Stimulated activated CD8-positive, alpha-beta memory T cell treated with anti-CD3 and anti-CD28 coated beads, Interleukin-4, amount 100 ng/mL, for 24 hours (primary cell): ENCODE data around the gene SPAG7.

ENCODE experiments used
- DNase-seq: peaks from one replicate; pipeline ENCODE4 v3.0.0-alpha.2; 2020; ENCODE audit warnings: low read depth

SPAG7 gene, protein sequence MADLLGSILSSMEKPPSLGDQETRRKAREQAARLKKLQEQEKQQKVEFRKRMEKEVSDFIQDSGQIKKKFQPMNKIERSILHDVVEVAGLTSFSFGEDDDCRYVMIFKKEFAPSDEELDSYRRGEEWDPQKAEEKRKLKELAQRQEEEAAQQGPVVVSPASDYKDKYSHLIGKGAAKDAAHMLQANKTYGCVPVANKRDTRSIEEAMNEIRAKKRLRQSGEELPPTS

DNA sequence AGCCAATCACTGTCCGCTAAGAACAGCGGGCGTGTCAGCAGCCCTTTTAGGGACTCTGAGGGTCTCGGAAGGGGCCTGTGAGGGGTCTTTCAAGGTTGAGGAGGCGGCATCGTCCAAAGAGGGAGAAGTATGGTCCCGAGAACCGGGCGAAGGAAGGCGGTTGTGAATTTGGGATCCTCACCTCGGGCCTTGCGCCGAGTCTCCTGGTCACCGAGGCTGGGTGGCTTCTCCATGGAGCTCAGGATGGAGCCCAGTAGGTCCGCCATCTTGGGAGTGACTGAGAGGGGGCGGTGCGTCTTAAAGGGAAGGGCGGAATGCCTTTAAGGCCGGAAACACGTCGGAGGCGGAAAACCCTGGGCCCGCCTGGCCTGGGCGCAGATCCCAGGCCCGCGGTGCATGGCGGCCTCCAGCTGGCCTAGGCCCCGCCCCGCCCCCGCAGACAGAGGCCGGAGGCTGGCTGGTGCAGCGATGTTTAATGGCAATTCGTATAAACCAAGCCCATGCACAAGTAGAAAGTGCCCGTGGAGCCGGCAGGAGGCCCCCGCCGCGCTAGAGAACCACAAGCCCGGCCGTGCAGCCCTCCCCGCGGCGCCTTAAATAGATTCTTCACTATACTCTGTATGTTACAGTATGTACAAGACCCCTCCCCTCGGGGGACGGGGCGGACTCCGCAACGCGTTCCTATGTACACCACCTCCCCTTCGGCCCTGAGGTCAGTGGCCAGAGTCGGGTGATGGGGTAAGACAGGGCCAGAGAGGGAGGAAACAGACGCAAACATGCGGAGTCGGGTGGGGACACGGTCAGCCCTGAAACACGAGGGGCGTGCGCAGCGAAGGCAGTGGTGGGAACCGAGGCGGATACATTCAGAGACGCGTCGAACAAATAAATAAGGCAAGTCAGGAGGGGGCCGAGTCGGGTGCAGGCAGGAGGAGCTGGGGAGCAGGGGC is at the start of gene SPAG7:
TSS of gene SPAG7 (minus strand) at position 279 of the 947 bp plus-strand sequence. CDS start at position 266, 13 bp downstream.
- peak; percentile 87 for DNase-seq

DNA sequence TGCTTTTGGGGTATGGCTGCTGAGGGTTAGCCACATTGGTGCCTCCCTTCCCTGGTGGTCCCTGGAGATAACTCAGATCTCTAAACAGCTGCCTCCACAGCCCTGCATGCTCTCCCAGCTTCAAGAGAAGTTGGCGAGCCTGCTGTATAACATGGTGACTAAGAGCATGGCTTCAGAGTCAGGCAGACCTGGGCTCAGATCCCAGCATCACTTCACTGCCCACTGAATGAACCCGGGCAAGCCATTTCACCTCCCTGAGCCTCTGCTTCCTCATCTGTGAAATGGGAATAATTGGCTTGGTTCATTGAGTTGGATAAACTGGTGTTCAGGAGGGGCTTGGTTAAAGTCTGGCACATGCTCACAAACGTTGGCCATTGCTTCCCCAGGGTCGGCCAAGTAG is 46.7 kb upstream of the SPAG7 start:
- no peak for DNase-seq

DNA sequence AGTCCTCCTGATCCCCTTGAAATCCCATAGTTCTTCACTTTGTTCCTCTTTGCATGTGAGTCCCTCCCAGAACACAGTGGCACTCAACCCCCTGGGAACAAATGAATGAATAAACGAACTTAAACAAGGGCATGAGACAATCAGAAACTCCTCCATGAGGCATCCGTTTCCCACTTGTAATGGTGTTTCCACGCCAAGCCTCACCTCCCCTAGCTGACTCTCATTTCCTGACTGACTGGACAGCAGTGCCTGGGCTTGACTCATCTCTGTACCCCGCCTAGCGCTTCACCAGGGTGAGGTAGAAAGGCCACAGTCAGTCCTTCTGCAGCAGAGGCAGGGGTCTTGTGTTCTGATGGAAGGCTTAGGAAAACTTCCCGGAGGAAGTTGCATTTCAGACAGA is 44.3 kb upstream of the SPAG7 start:
- no peak for DNase-seq

DNA sequence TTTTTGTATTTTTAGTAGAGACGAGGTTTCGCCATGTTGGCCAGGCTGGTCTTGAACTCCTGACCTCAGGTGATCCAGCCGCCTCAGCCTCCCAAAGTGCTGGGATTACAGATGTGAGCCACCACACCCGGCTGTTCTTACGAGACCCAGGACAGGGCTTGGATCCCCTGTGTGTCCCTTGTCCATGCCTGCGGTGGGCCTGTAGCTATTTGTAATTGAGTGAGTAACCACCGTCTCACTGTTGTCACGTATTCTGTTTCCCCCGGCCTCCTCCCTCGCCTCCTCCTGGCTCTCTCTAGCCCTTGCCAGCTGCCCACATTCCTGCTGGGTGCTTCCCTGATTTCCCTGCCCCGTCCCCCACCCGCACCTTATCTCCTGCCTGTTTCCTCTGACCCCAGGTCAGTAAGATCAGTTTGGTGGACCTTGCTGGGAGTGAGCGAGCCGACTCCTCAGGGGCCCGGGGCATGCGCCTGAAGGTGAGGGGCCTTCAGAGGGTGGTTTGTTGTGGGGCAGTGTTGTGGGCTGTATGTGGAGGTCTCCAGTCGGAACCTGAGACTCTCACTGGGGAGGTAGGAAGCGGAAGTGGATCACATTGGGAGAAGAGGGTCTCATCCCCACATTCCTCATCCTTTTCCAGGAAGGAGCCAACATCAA is 35.7 kb upstream of the SPAG7 start:
- DNase-seq, result no peak

DNA sequence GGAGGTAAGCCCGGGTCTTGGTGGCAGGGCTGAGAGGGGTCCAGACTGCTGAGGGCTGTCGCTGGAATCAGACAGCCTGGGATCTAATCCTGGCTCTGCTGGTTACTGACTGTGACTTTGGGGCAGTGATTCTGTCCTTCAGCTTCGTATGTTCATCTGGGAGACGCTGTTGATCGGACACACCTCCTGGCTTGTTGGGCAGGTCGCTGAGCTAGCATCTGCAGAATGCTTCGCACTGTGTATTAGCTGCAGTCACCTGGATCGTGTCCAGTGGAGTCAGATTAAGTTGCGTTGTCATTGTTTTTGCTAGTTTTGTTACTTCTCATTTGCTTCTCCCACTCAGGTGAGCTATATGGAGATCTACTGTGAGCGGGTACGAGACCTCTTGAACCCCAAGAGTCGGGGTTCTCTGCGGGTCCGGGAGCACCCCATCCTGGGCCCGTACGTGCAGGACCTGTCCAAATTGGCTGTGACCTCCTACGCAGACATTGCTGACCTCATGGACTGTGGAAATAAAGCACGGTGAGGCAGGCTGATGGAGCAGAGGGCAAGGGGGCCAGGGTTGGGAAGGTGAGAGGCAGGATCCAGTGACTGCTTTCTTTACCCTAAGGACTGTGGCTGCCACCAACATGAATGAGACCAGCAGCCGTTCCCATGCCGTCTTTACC is 34.6 kb upstream of the SPAG7 start:
- DNase-seq, result no peak

DNA sequence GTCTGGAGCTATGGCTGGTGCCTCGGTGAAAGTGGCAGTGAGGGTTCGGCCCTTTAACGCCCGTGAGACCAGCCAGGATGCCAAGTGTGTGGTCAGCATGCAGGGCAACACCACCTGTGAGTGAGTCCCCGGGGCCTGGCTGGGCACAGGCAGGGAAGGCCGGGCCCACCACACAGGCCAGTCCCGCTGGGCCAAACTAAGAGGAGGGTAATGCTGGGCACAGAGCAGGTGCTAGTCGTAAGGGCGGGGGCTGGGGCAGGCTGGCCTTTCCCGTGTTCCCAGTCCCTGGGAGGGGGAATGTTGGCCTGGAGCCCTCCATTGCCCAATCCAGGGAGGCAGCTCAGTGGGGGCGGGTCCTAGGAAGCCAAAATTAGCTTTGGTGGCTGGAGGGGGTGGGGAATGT is 32.6 kb upstream of the SPAG7 start:
- no peak for DNase-seq

DNA sequence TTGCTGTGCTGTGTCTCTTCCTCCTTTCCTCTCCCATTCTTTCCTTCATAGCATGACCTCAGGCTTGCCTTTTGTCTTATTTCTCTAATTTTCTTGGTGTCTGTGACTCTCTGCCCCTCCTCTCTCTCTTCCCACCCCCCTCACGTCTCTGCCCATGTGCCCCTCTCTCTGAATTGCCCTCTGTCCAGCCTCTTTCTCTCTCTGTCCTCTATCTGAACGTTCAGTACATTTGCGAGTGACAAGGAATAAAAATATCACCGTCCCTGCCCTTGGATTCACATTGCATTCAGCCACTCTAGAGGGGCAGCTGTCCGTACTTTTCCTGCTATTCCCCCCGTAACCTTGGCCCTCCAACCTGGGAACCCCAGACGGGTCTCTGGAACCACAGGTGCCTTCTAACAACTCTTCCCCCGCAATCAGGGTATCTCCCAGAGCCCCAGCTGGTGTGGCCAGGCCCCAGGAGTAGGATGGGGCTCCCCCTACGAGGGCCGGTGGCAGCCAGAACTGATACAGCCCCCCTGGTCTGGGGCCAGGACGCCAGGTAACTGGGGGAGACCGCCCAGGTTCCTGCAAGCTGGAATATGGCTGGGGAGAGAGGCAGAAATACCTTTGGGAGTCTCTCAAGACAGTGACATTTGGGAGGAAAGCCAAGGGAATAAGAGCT is 31.9 kb upstream of the SPAG7 start:
- DNase-seq, result no peak

DNA sequence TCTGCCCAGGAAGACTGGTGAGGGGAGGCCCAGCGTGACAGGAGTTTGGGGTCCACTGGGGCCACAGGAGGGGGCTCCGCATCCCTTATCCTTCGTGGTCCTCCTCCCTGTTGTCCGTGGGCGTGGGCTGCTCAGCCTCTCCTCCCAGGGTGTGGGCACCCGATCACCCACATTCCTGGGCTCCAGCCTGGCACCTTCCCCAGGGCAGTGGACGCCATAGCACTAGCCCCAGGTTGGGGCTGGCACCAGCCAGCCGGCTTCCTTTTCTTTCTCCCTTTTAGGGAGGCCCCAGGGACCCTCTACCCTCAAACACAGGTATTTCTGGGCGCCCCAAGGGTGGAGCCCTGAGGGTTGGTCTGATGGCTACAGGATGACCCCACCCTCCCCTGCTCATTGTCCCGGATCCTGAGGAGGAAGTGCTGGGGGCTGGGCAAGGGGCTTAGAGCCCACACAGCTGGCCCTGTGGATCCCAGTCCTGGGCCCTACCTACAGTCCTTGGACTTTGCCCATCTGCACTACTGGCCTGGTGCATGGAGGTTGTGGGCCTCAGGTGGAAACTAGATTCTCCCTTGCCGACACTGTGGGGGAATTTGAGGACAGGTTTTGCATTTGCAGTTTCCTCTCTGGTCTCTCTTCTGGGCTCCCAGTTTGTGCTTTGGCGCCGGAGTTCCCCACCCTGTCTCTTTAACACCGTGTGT is 31.3 kb upstream of the SPAG7 start:
- no peak for DNase-seq

DNA sequence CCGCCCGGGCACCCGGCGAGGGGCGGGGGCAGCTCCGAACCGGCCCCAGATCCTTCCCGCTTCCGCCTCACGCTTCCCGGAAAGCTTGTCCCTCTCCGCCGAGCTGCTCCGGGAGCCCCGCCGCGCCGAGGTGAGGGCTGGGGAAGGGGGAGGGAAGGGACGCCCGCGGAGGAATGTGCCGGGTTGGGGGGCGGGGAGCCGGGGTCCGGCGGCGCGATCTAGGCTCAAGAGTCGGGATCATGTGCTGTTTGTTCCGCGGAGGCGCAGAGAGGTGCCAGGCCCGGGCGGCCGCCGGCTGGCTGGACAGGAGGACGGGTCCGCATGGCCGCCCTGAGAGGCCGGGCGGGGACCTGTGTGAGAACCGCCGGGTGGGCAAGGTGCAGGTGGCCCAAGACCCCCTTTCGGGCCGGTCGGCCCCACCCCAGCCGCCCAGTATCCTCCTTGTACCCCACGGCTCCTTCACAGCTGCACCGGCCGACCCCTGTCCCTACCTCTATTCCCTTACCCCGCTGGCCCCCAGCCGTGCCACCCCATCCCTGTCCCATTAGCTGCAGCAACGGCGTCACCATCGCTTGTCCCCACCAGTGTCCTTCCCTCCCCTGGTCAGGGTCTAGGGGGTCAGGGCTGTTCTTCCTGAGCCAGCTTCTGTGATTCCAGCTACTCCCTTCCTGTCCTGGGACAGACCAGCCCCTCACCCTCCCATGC is 30.6 kb upstream of the SPAG7 start:
- no peak for DNase-seq

DNA sequence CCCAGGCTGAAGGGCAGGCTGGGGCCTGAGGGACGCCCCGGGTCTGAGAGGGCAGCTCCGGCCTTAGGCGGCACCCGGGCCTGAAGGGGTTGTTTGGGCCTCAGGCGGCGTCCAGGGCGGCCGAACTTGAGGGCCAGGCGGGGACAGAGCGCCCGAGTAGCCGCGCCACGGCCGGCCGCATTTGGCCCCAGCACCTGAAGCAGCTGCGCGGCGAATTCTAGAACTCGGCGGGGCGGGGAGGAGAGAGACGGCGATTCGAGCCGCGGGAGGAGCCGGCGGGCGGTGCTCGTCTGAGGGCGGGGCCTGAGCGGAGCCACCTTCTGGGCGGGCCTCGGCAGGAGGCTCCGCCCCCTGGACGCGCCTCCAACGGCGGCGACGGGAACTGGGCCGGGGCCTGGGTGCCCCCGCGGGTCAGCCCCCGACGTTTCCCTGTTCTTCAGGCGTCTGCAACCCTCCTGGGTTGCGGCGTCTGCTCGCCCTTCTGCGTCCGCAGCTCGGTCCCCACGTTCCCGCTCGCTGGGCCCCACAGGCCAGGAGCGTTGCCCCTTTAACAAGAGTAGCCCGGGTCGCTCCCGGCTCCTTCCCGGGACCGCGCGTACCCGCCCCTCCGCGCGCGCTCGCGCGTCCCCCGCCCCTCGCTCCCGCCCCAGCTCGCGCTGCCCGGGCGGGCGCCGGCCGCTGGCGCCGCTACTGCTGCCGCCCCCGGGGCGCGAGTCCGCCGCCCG is 29.8 kb upstream of the SPAG7 start, which contains the start of the genes INCA1 and KIF1C:
TSS of gene INCA1 (minus strand) at position 221 of the 725 bp plus-strand sequence. CDS start 3,085 bp downstream, outside the sequence.
TSS of gene KIF1C (plus strand) at position 649 of the 725 bp plus-strand sequence. CDS start 2,297 bp downstream, outside the sequence.
- DNase-seq, result peak; percentile 81

DNA sequence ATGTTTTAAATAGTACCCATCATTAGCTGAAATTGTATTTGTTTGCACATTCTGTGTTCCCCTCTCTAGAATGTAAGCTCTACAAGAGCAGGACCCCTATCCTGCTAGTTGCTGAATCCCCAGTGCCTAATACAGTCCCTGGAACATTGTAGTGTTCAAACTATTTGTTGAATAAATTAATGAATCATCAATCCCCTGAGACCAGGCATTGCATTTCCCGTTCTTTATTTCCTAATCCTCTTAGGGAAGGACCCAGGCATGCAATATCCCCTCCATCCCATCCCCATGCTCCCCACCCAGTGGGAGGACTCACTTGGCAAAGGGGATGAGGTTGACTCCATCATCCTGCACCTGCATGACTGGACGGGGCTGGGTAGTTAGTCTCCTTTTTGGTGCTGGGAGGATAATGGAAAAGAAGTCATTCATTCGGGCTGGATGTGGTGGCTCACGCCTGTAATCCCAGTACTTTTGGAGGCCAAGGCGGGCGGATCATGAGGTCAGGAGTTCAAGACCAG is 26.5 kb upstream of the SPAG7 start:
- DNase-seq, result no peak

DNA sequence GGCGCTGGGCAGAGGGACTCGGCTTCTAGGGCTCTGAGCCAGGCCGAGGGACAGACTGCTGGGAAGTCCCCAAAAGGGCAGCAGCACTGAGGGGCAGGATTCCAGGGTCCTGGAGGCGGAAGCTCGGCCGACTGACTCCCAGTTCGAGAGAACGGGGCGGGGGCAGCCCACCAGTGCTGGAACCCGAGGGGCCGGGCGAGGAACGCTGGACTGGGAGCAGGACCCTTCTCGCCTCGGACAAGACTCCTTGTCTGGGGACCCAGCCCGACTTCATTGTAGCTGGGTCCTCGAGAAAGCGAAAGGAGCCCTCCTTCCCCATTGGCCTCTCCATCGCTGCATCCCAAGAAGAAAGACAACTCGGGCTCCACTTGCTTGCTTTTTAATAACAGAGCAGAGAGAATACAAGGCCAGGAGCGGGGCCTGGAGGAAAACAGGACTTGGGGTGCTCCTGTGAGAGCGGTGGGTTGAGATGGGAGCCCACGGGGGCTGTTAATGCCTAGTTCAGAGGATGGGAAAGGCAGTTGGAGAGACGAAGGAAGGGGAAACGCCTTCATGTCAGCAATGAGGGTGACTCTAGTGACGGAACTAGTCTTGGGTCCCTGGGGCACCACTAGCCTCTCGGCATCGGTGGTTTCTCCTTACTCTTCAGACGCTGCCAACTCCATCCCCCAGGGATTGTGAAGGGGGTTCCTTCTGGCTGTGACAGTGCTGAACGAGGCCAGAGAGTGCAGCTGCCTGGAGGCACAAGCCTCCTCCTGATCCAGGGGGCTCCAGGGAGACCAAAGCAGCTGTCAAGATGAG is 20.4 kb upstream of the SPAG7 start:
- DNase-seq, result no peak

DNA sequence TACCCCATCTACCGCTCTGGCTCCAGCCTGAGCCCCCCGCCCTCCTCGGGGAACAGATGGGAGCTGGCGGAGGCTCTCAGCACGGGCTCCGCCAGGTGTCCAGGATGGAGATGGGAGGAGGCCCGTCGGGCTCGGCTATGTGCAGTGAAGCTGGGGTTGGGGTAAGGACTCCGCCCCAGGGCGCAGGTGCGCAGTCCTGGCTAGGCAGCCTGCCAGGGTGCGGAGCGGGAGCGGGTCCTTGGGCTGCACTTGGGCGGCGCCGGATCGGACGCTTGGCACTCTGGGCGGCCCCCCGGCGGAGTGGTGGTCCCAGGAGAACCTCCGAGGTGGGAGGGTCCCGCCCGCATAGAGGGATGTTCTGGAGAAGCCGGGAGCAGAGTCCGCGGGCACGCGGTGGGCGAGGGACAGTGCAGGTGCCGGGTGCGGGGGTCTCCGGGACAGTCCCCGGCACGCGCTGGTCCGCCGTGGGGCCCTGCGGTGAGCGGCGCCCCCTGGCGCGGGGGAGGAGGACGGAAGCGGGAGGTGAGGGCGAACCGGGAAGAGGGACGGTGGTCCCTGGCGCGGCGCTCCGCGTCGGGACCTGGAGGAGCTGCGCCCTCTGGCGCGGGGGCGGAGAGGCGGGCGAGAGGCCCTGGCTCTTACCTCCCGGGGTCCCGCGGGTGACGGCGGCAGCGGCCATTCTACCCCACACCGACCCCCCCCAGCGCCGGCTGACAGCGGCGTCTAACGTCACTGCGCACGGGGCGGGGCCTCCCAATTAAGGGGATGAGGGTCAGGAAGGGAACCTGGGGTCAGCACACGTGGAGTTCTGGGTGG is 19.5 kb upstream of the SPAG7 start, which contains the start of gene CAMTA2:
TSS of gene CAMTA2 (minus strand) at position 725 of the 816 bp plus-strand sequence. CDS start 1,453 bp downstream, outside the sequence.
- DNase-seq, result peak; percentile 84

DNA sequence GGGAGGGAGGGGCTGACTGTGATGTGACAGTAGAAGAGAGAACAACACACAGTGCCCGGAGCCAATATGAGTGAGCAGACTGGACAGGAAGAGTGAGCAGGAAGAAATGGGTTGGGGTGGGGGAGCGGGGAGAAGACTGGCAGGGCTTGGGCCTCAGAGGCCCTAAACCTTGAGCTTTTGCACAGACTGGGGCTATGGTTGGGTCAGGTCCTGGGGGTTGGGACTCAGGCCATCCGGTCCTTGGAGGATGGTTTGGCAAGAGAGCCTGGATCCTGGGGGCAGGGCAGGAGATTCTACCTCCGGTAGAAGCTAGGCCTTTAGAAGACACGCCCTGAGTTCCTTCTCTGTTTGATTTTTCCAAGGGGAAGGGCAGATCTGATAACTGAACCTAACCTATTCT is 18.8 kb upstream of the SPAG7 start:
- DNase-seq, result no peak

DNA sequence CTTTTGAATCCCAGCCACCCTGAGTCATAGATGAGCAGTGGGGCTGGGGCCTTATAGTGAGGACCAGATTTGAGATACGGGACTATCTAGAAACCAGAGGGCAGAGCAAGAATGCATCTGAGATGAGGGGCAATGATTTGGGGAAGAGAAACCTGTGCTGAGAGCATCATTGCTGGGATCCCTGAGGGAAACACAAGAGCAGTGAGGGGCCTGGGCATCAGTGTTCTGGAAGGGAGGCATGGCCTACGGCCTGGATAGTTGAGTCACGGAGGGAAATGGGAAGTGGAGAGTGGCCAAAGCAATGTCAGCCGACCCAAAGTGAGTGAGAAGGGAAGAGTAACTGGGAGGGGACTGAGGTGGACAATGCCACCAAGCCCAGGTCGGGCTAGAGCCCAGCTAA is 14.7 kb upstream of the SPAG7 start:
- DNase-seq, result no peak

DNA sequence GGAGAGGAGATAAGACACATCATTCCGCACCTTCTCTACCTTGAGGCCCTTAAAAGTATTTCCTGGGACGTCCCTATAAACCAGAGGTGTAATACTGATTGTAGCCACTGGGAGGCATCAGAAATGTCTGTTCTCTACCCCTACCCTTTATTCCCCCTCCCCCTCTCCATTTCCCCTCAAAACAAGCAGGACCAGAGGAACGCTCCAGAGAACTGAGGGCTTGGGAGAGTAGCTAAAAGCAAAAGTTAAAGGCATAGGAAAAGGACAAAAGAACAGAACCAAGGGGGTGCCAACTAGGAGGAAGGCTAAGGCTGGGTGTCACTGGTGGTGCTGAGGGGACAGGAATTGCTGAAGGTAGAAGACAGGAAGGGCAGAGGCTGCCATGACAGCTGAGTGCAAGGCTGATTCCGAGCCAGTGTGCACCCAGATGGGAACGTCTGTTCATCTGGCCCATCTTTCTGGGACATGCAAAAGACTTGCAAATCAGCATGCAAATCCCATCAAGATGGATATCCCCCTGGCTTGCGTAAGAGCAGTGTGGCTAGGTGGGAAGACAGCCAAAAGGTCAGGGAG is 13.1 kb upstream of the SPAG7 start:
- DNase-seq, result no peak

DNA sequence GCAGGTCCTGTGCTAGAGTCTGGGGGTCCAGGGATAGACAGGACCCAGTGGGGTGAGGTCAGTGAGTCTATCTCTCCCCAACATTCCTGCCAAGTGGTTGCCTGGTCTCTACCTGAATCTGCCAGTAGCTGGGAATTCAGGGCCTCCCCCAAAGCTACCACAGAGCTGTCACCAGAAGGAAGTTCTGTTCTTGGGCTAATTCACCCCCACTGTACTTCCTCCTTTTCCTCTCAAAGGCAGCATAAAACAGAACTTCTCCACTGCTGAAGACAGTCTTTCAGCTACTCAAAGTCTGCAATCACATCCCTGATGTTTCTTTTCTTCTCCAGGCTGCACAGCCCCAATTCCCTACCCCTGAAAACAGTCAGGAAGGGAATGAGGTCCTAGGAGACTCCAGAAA is 11.1 kb upstream of the SPAG7 start:
- DNase-seq, result no peak
